Activated CD8-positive, alpha-beta memory T cell treated with anti-CD3 and anti-CD28 coated beads for 24 hours (primary cell): Measurements from ENCODE around the gene CAPN15.

Source experiments
- DNase-seq: peaks from one replicate; pipeline ENCODE4 v3.0.0-alpha.2; 2020

The CAPN15 gene

DNA sequence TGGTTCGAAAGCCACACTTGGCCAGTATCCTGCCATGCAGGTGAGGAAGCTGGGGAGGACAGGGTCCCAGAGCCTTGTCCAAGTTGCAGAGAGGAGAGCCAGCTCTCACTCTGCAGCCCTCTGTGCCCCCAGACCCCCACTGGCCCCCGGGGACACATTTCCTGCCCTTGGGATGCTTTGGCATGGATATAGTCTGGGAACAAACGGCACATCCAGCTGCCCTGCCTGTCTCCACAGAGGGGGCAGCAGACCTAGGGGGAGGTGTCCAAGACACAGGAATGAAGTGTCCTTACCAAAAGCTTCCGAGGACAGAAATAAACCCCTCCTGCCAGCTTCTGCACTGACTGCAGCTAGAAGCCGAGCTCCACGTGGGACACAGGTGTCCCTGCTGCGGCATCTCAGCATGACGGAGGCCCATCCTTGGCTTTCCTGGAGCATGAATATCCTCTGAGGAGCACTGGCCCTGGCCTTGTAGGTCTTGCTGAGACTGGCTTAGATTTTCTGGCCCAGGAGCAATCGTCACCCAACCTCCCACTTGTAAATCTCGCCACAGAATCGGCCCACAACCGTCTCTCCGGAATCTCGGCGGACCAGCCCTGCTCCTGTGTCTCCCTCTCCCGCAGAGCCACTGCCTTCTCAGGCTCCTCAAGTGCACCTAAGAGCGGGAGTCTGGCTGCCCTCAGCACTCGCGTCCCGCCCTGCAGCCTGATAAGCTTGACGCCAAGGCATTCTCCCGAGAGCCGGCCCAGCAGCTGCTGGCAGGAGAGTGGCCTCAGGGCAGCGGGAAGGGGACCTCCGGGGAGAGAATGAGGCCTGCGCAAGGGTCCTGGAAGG lies 1.1 kb upstream of the CAPN15 start:
- no peak for DNase-seq

DNA sequence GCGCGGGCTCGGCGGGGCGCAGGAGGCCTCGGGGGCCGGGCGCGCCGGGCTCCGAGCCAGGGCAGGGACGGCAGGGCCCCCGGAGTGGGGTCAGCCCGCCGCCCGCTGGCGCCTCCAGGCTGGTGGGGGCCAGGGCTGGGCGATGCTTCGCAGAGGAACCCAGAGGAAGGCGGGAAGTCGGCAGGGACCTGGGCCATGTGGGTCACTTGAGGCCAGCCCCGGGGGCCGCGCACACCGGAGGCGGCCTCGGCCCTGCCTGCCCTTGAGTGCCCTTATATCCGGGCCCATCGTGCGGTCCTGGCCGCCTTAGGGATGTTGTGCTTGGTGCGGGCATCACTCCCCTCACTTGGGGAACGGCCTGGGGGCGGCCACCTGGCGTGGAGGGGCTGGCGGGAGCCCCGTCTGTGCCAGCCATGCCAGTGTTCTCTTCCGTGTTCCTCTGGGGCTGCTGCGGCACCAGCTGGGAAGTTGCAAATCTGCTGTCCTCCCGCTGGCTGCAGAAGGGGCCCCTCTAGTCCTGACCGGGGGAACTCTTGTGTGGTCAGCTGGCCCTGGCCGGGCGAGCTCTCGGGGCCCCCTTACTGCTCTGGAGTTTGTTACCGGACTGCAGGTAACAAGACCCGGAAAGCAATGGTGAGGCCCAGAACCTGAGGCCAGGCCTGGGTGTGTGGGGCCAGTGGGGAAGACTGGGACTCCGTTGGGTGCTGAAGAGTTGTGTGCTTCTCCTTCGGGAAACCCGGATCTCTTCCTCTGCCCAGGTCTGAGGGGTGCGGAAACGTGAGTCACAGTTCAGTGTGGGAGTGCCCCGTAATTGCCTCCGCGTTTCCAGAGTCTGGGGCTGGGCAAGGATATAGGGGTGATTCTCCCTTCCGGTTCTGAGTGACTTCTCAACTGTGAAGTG lies 849 bp downstream of the CAPN15 start:
- DNase-seq = peak; percentile 76

DNA sequence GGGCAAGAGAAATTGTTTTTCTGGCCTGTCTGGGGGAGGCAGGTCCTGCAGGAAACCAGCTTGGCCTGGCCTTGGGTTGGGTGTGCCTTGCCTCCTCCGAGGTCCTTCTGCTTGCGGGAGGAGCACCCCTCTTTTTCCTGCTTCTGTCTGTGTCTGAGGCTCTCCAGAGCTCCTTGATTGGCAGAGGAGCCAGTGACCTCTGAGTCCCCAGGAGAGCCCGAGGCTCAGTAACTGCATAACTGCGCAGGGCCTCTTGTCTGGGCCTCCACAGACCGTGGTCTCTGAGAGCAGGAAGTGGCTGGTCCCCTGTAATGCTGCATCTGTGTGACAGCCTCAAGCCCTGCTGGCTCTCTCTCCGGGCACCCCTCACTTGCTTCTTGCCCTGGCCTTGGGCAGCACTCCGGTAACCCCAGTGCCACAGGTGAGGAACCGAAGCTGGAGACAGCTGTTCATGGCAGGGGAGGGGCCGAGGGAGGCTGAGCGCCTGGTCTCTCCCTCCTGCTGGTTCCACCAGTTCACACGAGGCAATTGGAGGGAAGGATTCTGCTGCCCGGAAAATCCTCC lies 1.6 kb downstream of the CAPN15 start:
- no peak for DNase-seq

DNA sequence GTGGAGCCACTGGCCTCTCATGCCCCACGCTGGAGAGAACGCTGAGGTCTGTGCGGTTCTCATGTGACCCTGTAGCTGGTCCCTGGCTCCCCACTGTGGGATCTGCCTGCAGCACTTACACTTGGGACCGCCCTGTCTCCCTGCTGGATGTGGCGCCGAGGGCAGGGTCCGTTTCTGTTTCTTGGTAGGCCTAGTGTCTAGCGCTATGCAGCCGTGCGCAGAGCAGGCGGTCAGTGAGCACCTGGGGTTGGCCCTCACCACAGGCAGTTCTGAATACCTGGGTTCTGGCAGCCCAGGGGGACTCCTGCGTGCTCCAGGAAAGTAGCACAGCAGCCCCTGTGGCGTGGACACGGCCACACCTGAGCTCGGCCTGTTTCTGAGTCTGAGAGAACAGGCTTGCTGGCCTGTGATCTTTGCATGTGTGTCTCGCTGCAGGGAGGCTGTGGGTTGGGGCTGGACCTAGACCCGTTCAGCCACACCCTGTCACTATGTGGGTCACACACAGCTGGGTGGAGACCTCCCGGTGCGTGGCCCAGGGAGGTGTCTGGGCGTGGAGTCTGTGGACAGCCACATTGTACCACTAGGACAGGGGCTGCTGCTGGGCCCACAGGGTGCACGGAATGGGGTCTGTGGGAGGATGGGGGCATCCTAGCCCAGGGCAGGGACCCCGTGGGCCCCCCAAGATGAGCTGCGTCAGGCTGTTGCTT lies 2.8 kb downstream of the CAPN15 start:
- no peak for DNase-seq

DNA sequence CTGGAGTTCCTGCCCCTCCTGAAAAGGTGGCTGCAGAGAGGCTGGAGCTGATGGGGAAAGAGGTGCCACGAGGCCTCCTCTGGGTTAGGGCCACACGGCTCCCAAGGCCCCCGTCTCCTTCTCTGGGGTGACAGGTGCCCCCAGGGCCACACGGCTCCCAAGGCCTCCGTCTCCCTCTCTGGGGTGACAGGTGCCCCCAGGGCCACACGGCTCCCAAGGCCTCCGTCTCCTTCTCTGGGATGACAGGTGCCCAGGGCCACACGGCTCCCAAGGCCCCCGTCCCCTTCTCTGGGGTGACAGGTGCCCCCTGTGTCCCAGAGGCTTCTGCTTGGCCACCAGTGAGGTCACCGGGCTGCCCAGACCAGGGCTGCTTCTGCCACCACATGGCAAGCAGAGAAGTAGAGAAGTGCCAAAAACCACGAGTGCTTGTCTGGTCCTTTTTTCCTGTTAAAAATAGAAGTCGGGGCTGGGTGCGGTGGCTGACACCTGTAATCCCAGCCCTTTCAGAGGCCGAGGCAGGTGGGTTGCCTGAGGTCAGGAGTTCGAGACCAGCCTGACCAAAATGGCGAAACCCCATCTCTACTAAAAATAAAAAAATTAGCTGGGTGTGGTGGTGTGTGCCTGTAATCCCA lies 4.1 kb downstream of the CAPN15 start:
- no peak for DNase-seq

DNA sequence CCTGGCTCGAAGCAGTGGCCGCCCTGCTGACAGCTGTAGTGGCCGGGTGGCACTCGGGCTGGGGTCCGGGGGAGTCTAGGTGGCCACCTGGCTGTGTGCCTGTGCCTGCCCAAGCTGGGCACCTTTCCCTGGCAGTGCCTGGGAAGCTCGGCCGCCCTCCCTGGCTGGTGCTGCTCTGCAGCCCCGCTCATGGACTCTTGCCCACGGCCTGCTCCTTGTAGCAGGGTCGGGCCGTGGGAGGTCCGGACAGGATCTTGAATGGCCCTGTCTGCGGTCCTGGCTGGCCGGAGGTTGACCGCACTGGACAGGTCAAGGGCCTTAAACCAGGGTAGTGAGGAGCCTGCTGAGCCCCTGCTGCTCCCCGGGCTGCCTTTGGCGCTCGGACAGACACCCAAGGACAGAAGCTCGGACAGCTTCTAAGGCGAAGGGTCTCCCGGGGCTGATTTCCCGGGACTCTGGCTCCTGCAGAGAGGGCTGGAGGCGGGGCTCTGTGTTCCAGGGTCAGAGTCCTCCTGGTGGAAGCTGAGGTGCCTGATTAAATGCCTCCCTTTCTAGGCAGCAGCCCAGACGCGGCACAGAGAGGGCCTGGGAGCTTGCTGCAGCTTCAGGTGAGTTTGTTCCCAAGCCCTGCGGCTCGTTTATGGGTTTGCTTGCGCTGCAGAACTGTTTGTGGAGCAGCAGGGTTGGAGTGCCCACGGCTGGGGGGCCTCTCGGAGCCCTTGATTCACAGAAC lies 6.0 kb downstream of the CAPN15 start:
- no peak for DNase-seq

DNA sequence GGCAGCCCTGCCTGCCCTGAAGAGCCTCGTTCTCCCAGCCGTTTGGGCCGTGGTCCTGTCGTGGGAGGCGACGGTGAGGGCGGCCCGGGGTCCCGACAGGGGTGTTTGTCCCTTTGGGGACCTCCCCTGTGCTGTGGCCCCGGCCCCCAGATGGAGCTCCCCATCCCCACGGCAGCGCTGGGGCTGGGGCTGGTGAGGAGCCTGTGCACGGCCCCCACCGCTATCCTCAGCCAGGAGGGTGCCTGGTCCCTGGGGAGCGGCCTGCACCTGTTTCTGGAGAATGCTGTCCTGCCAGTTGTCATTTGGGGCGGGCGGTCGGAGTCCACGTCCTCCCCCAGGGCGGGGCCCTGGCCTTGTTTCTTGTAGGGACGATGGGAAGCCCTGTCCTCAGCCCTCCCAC lies 6.6 kb downstream of the CAPN15 start:
- no peak for DNase-seq

DNA sequence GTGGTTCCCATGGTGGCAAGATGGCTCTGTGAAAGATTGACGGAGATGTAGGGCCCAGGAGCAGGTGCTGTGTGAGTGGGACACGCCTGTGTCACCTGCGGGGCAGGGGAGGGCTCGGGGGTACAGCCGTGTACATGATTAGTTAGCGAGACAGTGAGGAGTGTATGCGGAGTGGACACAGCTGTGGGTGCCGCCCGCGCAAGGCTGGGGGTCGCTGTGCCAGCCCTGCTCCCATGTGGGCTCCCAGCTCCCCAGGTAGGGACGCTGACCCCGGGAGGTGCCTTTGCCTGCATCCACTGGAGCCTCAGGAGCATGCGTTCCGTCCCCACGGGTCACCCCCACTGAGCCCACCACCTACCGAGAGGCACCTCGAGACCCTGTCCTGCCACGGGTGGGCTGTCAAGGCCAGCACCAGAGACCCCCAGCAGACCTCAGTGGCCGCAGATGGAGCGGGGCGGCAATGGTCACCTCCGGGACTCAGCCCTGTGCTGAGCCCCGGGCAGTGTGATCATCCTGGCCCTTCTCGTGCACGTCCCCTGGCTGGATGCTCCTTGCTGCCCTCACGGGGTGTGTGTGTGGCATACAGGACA lies 7.4 kb downstream of the CAPN15 start:
- no peak for DNase-seq

DNA sequence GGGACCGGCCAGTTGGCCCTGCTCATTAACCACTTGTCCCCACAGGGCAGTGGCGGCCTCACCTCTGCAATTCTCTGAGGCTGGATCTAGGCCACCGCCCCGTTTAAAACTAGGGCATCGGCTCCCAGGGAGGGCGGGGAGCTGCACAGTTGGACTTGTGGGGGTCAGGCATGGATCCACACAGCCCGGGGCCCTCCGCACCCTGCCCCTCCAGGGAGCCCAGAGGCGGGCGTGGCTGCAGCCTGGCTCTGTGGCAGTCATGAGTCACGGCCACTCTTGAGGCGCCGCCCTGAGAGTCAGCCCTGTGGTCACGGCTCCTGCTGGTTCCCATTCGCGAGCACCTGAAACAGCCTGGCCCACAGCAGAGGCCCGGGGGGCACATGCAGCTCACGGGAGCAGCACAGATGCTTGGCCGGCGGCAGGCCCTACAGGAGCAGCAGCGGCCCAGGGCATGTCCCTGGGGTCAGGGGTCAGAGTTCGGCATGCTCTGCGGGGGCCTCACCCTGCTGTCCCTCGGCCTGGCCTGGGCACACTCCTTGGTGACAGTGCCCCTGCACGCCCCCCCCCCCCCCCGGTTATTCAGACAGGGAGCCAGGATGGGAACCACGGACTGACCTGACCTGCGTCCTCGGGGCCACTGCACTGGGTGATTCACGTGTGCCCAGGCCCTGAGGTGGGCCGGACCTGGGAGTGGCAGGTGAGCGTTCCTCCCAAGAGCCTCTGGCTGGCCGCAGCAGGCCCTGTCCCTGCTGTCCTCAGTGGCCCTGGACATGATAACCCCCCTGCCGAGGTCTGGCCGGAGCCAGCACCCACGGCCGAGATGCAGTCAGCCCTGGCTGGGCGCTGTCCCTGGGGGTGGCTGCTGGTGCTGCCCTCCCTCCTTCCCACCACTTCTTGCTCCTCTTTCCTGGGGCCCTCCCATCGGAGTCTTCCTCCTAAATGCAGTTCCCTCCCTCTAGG lies 8.2 kb downstream of the CAPN15 start:
- no peak for DNase-seq

DNA sequence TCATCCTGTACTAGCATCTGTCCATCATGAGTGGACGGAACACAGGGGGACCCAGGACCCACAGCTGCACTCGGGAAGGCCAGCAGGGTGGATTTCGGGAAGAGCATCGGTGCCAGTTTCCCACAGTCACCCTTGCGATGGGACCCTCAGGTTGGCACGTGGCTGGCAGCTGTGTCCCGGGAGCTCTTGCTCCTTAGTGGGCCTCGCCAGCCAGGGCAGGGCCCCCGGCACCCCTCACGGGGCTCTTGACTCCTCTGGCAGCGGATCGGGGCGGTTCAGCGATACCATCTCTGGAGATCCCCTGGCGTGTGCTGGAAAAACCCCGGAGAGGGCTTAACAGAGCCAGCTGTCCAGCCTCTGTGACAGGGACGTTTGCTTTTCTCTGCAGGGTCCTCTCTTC lies 9.2 kb downstream of the CAPN15 start:
- no peak for DNase-seq

DNA sequence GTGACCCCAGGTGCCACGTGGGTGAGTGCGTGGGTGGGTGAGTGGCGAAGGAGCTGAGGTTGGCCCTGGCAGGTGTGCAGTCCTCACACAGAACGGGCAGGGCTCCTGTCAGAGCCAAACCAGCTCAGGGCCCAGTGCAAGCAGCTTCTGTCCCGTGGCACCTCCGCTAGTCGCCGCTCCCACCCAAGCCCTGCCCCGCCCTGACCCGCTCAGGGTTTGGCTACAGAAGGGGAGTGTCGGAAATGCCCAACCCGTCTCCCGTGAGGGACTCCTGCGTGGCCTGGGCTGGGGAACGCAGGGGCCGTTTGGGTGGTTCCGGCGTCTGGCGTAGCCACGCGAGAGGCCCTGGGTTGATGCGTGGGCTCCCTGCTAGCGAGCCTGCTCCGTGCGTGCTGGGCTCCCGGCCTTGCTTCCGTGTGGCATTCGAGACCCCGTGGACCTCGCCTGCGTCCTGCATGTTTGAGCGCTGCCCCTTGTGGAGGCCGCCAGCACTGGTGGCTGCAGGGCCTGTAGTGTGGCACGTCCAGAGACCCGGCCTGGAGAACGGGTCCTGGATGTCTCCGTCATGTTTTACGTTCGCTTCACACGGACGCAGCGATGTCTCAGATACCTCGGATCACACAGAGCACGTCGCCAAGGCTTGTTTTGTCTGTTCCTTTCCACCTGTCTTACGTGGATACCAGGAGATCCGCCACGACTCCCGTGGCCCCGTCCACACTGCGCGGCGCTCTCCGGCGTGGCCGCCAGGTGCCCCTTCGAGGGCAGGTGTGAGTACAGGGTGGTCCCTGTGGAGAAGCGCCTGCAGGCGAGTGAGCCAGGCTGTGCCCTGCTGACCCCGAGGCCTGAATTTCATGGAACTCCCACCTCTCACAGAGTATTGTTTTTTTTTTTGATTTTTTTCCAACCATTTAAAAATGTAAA lies 10.2 kb downstream of the CAPN15 start:
- DNase-seq = no peak

DNA sequence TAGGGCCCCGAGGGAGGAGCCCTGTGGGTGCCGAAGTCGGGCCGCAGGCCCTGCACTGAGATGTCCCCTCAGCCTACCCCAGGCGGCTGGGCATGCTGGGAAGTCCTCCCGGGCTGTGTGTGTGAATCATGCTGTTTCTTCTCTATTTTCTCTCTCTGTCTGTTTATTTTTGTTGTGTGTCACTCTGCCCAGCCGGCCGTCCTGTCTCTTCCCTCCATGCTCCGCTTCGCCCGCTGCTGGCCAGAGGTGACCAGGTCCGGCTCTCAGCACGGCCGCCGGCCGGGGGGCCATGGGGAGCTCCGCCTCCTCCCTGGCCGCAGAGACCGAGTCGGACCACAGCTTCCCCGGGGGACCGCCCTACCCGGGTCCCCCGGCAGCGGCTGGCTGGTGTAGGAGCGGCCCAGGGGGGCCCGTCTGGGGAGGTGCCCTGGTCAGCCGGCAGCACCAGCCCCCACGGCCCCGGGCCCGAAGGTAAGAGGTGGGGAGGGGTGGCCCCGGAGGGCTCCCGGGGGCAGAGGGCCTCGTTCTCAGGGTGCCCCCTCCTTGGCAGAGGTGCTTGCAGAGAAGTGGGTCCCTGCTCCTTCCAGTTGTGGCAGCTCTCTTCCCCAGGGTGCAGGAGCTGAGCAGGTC lies 12.5 kb downstream of the CAPN15 start:
- DNase-seq = no peak

DNA sequence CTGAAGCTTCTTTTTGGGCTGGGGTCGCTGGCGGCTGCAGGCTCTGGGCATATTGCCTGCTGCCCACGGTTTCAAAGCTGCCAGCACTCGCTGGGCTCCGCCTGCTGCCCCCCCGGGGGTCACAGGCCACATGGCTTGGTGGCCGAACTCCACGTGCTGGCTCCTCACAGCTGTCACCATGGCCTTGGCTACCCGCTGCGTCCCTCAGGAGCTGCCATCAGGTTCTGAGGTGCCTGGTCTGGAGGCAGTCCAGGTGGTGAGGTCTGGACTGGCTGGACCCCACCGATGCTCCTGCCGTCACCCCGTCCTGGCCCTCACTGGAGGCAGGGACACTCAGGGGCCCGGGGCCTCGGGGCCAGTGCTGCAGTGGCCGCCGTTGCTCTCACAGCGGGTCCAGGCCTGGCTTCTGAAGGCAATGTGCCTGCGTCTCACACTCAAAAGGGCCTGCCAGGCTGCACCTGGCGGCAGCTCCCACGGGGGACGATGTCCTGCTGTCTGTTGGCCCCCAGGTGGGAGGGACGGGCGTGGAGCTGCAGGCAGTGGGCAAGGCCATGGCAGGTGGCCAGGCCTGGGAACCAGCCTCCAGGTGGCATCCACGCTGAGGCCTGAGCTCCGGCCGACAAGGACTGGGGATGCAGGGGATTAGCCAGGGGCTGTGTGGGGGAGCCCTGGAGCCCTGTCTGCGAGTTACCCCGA lies 13.3 kb downstream of the CAPN15 start:
- no peak for DNase-seq

DNA sequence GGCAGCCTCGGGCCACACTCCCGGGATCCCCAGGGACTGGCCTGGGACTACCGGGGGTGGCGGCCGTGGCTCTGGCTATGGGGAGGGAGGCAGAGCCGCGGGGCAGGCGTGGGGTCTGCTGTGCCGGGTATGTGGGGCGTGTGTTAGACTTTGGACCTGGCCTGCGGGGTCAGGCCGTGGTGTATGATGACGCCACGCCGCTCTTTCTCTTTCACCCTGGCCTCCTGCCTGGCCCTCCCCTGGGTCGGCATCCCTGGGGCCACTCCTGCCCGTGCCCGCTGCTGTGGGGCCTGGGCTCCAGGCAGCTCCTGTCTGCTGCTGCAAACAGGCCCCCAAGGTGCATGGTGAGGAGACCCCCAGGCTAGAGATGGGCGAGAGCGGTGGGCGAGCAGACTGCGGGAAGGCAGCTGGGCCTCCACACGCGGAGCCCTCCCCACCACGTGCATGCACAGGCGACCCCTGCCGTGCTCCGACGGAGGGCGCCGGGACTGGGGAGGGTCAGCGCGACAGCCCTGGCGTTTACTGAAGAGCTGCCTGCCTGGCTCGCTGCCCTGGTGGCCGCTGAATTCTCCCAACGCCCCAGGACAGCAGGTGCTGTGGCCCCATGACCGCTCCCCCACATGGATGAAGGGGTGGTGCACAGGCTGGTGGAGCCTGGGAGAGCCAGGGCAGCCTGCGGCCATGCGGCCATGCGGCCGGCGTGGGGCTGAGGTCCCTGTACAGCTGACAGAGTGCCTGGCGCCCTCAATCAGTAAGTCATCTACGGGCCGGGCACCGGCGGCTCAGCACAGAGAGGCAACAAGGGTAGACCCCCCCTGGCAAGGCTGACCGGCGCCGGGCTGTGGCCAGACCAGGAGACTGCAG lies 16.0 kb downstream of the CAPN15 start:
- DNase-seq = no peak

DNA sequence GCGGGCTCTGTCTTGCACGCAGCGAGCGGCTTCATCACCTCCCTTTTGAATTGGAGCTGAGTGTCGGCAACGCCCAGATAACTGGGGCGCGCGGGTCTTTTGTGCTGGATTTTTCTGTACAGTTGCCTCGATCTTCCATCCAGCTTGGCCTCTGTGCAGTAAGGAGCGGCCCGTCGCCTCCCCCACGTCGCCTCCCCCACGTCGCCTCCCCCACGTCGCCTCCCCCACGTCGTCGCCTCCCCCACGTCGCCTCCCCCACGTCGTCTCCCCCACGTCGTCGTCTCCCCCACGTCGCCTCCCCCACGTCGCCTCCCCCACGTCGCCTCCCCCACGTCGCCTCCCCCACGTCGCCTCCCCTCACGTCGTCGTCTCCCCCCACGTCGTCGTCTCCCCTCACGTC lies 17.0 kb downstream of the CAPN15 start:
- DNase-seq = no peak

DNA sequence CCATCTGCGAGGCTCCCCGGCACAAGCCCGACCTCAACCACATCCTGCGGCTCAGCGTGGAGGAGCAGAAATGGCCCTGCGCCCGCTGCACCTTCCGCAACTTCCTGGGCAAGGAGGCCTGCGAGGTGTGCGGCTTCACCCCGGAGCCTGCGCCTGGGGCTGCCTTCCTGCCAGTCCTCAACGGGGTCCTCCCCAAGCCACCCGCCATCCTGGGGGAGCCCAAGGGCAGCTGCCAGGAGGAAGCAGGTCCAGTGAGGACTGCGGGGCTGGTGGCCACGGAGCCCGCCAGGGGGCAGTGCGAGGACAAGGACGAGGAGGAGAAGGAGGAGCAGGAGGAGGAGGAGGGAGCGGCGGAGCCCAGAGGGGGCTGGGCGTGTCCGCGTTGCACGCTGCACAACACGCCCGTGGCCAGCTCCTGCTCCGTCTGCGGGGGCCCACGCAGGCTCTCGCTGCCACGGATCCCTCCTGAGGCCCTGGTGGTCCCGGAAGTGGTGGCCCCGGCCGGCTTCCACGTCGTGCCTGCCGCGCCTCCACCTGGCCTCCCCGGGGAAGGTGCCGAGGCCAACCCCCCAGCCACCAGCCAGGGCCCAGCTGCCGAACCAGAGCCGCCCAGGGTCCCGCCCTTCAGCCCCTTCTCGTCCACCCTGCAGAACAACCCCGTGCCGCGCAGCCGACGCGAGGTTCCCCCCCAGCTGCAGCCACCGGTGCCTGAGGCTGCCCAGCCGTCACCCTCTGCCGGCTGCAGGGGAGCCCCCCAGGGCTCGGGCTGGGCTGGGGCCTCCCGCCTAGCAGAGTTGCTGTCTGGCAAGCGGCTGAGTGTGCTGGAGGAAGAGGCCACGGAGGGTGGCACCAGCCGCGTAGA lies 19.6 kb downstream of the CAPN15 start:
- DNase-seq = peak; percentile 73
